Astrocyte of the cerebellum (primary cell): Measurements from ENCODE around the gene SCO2.

Experiments
- DNase-seq: peaks from one replicate; pipeline ENCODE4 v3.0.0-alpha.2; 2011; ENCODE audit warnings: low read depth
- H3K4me3 ChIP-seq: 2 replicates; pipeline ENCODE4 v1.5.1; 2011; ENCODE audit warnings: mild to moderate bottlenecking, low read depth, low read length, moderate library complexity
- in situ Hi-C: cut with HindIII; loops from 2 replicates; pipeline ENCODE4 v1.10.0; 2017; ENCODE audit warnings: low sequenced_read_pairs
- TF ChIP-seq, protein P1 (sequence below): IDR thresholded peaks from 2 replicates; pipeline ENCODE4 v1.5.1; 2012; ENCODE audit warnings: low read length, low read depth, moderate library complexity, mild to moderate bottlenecking; ENCODE audit errors: missing control alignments

SCO2 gene

DNA sequence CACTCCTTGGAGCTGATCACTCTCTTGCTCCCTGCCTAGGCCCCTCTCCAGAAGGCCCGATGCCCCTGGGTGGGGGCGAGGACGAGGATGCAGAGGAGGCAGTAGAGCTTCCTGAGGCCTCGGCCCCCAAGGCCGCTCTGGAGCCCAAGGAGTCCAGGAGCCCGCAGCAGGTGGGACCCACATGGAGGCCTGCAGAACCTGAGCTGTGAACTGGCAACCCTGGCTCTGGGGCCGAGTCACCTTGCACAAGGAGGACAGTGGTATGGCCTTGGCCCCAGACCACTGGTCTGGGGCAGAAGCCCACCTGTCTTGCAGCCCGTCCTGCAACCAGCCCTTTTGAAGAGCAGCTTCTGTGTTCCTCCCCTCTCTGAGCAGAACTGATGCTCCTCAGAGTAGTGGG, 6.2 kb downstream of the SCO2 start:
- H3K4me3 ChIP-seq, result no peak overlapping the region
- DNase-seq, result no peak
- in situ Hi-C loops, result no loop called here
- TF ChIP-seq, protein P1, sequence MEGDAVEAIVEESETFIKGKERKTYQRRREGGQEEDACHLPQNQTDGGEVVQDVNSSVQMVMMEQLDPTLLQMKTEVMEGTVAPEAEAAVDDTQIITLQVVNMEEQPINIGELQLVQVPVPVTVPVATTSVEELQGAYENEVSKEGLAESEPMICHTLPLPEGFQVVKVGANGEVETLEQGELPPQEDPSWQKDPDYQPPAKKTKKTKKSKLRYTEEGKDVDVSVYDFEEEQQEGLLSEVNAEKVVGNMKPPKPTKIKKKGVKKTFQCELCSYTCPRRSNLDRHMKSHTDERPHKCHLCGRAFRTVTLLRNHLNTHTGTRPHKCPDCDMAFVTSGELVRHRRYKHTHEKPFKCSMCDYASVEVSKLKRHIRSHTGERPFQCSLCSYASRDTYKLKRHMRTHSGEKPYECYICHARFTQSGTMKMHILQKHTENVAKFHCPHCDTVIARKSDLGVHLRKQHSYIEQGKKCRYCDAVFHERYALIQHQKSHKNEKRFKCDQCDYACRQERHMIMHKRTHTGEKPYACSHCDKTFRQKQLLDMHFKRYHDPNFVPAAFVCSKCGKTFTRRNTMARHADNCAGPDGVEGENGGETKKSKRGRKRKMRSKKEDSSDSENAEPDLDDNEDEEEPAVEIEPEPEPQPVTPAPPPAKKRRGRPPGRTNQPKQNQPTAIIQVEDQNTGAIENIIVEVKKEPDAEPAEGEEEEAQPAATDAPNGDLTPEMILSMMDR, result no peak

DNA sequence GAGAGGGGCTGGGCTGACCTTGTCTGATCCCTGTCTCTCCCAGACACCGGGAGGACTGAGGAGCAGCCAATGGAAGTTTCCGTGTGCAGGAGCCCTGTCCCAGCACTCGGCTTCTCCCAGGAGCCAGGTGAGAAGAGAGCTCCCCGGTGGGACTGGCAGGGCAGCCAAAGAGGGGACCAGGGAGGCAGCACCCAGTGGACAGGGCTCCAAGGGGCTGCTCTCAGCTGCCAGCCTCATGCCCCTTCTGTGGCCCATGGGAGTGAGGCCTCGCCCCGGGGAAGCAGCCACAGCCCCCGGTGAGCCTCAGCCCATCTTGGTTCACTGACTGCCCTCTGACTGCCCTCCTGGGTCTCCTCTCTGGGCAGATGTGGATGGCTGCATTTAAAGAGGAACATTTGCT, 6.8 kb downstream of the SCO2 start:
- DNase-seq, result no peak
- in situ Hi-C loops, result no loop called here
- TF ChIP-seq, protein P1, result no peak
- no peak overlapping the region for H3K4me3 ChIP-seq

DNA sequence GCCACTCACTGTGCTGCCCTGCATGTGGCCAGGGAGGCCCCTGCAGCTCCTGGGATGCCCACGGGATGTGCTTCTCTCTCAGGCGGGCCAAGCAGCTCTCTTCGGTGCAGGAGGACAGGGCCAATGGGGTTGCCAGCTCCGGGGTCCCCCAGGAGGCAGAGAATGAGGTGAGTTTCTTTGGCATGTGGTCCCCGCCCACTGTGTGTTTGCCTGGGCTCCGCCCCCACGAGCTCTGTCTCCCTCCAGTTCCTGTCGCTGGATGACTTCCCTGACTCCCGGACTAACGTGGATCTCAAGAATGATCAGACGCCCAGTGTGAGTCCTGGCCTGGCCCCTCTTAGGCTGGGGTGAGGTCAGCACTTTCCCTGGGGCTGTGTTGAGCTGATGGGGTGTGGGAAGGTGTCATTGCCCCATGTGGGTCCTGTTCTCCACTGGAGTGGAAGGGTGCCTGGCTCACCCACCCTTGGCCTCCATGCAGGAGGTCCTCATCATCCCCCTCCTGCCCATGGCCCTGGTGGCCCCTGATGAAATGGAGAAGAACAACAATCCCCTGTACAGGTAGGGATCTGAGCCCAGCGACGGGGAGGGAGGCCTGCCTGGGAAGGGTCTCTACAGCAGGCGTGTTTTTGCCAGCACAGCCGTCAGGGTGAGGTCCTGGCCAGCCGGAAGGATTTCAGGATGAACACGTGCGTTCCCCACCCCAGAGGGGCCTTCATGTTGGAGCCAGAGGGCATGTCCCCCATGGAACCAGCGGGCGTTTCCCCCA, 7.7 kb downstream of the SCO2 start:
- DNase-seq, result no peak
- in situ Hi-C loops, result no loop called here
- no peak overlapping the region for H3K4me3 ChIP-seq
- TF ChIP-seq, protein P1, result no peak

DNA sequence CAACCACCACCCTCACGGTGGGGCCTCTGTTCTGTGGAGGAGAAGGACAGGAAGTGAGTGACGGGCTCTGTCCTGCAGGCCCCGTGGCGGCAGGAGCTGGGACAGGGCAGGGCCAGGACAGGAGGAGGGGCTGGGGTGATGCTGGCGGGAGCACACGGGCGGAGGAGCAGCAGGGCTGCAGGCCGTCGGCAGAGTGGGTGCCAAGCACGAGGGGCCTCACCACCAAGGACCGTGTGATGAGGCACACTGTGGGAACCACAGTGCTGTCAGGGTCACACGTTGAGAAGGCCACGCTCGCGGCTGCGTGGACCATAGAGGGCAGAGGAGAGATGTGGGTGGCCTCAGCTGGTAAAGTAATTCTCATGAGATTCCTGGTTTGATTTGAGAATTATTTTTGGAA, 8.5 kb downstream of the SCO2 start:
- in situ Hi-C loops, result no loop called here
- H3K4me3 ChIP-seq, result no peak overlapping the region
- TF ChIP-seq, protein P1, result no peak
- no peak for DNase-seq

DNA sequence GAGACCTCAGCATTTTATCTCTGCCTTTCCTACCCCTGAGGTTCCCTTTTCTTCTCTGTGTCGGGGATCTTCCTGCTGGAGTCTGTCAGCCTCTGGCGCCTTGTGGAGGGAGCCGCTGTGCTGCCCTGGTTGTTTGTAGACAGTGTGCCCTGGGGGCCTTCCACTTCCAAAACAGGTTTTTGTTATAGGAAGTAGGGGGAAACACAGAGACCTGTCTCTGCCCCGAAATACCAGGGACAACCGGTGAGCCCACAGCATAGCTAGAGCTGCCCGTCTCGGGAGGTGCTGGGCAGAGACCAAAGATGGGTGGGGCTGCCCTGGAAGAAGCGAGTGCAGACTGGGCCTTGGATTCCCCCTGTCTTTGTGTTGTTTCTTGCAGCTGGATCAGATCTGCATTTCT, 9.3 kb downstream of the SCO2 start:
- in situ Hi-C loops, result no loop called here
- TF ChIP-seq, protein P1, result no peak
- DNase-seq, result no peak
- H3K4me3 ChIP-seq, result no peak overlapping the region

DNA sequence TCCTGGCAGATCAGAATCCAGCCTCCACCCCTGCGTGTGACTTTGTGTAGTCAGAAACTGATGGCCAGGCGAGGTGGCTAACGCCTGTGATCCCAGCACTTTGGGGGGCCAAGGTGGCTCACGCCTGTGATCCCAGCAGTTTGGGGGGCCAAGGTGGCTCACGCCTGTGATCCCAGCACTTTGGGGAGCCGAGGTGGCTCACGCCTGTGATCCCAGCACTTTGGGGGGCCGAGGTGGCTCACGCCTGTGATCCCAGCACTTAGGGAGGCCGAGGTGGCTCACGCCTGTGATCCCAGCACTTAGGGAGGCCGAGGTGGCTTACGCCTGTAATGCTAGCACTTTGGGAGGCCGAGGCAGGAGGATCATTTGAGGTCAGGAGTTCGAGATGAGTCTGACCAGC, 12.2 kb downstream of the SCO2 start:
- no peak overlapping the region for H3K4me3 ChIP-seq
- in situ Hi-C loops, result no loop called here
- no peak for DNase-seq
- TF ChIP-seq, protein P1, result no peak
